ENCODE results near the gene TGFBR3.
"Not testable (repeated sequence)": the region's sequence is repeated elsewhere in the genome, so short reads cannot be mapped to it uniquely, and the experiment has no call there.

Gene TGFBR3

GRCh38 chr1:91883470-91883869, 2.5 kb downstream of the TGFBR3 start:
- DNase-seq (ENCODE audit: low spot score): no peak

- DNase-seq (ENCODE audit: low spot score): no peak
These were observed 4.7 kb downstream of the TGFBR3 start for GRCh38 chr1:91881280-91881679.

- DNase-seq (ENCODE audit: low spot score): no peak
These were observed 6.2 kb downstream of the TGFBR3 start for GRCh38 chr1:91879733-91880132.

- no peak for DNase-seq (ENCODE audit: low spot score)
These were observed 8.3 kb downstream of the TGFBR3 start for GRCh38 chr1:91877574-91878208.

- DNase-seq (ENCODE audit: low spot score): no peak
These were observed 9.0 kb downstream of the TGFBR3 start for GRCh38 chr1:91876781-91877573.

GRCh38 chr1:91876040-91876470, 9.9 kb downstream of the TGFBR3 start:
- DNase-seq (ENCODE audit: low spot score): no peak

- DNase-seq (ENCODE audit: low spot score): no peak
These were observed 11.8 kb downstream of the TGFBR3 start for GRCh38 chr1:91874167-91874566.

GRCh38 chr1:91872559-91873081, 13.3 kb downstream of the TGFBR3 start:
- no peak for DNase-seq (ENCODE audit: low spot score)

- no peak for DNase-seq (ENCODE audit: low spot score)
These were observed 14.0 kb downstream of the TGFBR3 start for GRCh38 chr1:91872000-91872399.

- DNase-seq (ENCODE audit: low spot score): no peak
These were observed 15.6 kb downstream of the TGFBR3 start for GRCh38 chr1:91870322-91870721.

GRCh38 chr1:91866425-91866824, 19.5 kb downstream of the TGFBR3 start:
- DNase-seq (ENCODE audit: low spot score): no peak

- DNase-seq (ENCODE audit: low spot score): no peak
These were observed 21.8 kb downstream of the TGFBR3 start for GRCh38 chr1:91864017-91864700.

GRCh38 chr1:91863498-91863897, 22.5 kb downstream of the TGFBR3 start:
- no peak for DNase-seq (ENCODE audit: low spot score)

- no peak for DNase-seq (ENCODE audit: low spot score)
These were observed 23.8 kb downstream of the TGFBR3 start for GRCh38 chr1:91862120-91862519.

GRCh38 chr1:91857557-91858239, 28.3 kb downstream of the TGFBR3 start:
- no peak for DNase-seq (ENCODE audit: low spot score)

GRCh38 chr1:91856996-91857395, 29.0 kb downstream of the TGFBR3 start:
- no peak for DNase-seq (ENCODE audit: low spot score)

- no peak for DNase-seq (ENCODE audit: low spot score)
These were observed 31.0 kb downstream of the TGFBR3 start for GRCh38 chr1:91854852-91855534.

GRCh38 chr1:91853397-91853796, 32.6 kb downstream of the TGFBR3 start:
- DNase-seq (ENCODE audit: low spot score): no peak

- not testable (repeated sequence) for DNase-seq (ENCODE audit: low spot score)
These were observed 33.9 kb downstream of the TGFBR3 start for GRCh38 chr1:91852011-91852410.

- DNase-seq (ENCODE audit: low spot score): peak; percentile 88
These were observed 34.6 kb downstream of the TGFBR3 start for GRCh38 chr1:91851130-91852010.

GRCh38 chr1:91850708-91851107, 35.2 kb downstream of the TGFBR3 start:
- no peak for DNase-seq (ENCODE audit: low spot score)
